ENCODE data around the gene EYS. TPM values are rescaled to one million over a fixed set of nuclear protein-coding genes. Genes with fewer than 3 reads are reported as not detected.

The EYS gene
- total RNA-seq, 2 experiments from 2014 or later = not detected

- intact Hi-C loops (cut with DNase I, micrococcal nuclease) = no loop called here
- no peaks in the 10 kb centered on the region for H3K36me3 Mint-ChIP-seq (ENCODE audit: low read depth)
- no peaks in the 10 kb centered on the region for H3K27me3 Mint-ChIP-seq
- ATAC-seq (ENCODE audit: poor library complexity) = no peak
- no peak overlapping the region for H3K27ac Mint-ChIP-seq
- ChIA-PET POLR2A (no interaction called here), CTCF (no interaction called here)
- H3K27me3 ChIP-seq (ENCODE audit: control insufficient read depth in 1 of 2, insufficient read depth in 2 of 2, low read length in 2 of 2) = no peaks in the 10 kb centered on the region
- H3K9me3 ChIP-seq (ENCODE audit: control insufficient read depth in 1 of 2, insufficient read depth in 1 of 2, low read length in 2 of 2) = no peaks in the 10 kb centered on the region
- TF ChIP-seq, protein P1, sequence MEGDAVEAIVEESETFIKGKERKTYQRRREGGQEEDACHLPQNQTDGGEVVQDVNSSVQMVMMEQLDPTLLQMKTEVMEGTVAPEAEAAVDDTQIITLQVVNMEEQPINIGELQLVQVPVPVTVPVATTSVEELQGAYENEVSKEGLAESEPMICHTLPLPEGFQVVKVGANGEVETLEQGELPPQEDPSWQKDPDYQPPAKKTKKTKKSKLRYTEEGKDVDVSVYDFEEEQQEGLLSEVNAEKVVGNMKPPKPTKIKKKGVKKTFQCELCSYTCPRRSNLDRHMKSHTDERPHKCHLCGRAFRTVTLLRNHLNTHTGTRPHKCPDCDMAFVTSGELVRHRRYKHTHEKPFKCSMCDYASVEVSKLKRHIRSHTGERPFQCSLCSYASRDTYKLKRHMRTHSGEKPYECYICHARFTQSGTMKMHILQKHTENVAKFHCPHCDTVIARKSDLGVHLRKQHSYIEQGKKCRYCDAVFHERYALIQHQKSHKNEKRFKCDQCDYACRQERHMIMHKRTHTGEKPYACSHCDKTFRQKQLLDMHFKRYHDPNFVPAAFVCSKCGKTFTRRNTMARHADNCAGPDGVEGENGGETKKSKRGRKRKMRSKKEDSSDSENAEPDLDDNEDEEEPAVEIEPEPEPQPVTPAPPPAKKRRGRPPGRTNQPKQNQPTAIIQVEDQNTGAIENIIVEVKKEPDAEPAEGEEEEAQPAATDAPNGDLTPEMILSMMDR (IDR thresholded peaks at IDR 0.05) = no peak
- no peak overlapping the region for H3K4me3 ChIP-seq (ENCODE audit: low read length)
- DNase-seq = no peak
- no peaks in the 10 kb centered on the region for H3K4me1 ChIP-seq (ENCODE audit: insufficient read depth, low read length)
- H3K9me3 Mint-ChIP-seq = peaks cover 11% of the 10 kb centered on the region
- no peak overlapping the region for H3K4me3 Mint-ChIP-seq
- no peak overlapping the region for H3K27ac ChIP-seq (ENCODE audit: low read depth in 1 of 2, low read length in 2 of 2)
- H3K36me3 ChIP-seq (ENCODE audit: insufficient read depth, low read length) = no peaks in the 10 kb centered on the region
- H3K4me1 Mint-ChIP-seq (ENCODE audit: low read depth) = no peaks in the 10 kb centered on the region
Observed at GRCh38 chr6:64872633-64873032, 834.4 kb downstream of the EYS start.

- Mint-ChIP-seq H3K27ac (no peak overlapping the region), H3K4me3 (no peak overlapping the region), H3K9me3 (peaks cover 11% of the 10 kb centered on the region), H3K27me3 (no peaks in the 10 kb centered on the region), H3K4me1 (ENCODE audit: low read depth) (no peaks in the 10 kb centered on the region), H3K36me3 (ENCODE audit: low read depth) (no peaks in the 10 kb centered on the region)
- ATAC-seq (ENCODE audit: poor library complexity) = no peak
- Histone ChIP-seq H3K27ac (ENCODE audit: low read depth in 1 of 2, low read length in 2 of 2) (no peak overlapping the region), H3K36me3 (ENCODE audit: insufficient read depth, low read length) (no peaks in the 10 kb centered on the region), H3K4me3 (ENCODE audit: low read length) (no peak overlapping the region), H3K9me3 (ENCODE audit: control insufficient read depth in 1 of 2, insufficient read depth in 1 of 2, low read length in 2 of 2) (peaks cover 0 to 20% of the 10 kb centered on the region in 2 experiments), H3K27me3 (ENCODE audit: control insufficient read depth in 1 of 2, insufficient read depth in 2 of 2, low read length in 2 of 2) (no peaks in the 10 kb centered on the region), H3K4me1 (ENCODE audit: insufficient read depth, low read length) (no peaks in the 10 kb centered on the region)
- no peak for DNase-seq
- intact Hi-C loops (cut with DNase I, micrococcal nuclease) = no loop called here
- POLR2A ChIA-PET = no interaction called here
- CTCF ChIA-PET = no interaction called here
- TF ChIP-seq, protein P1 (IDR thresholded peaks at IDR 0.05) = no peak
Observed at GRCh38 chr6:64861039-64861651, 845.9 kb downstream of the EYS start.

GRCh38 chr6:64860203-64860602 lies 846.8 kb downstream of the EYS start:
- Histone ChIP-seq H3K27ac (ENCODE audit: low read depth in 1 of 2, low read length in 2 of 2) (no peak overlapping the region), H3K4me3 (ENCODE audit: low read length) (no peak overlapping the region), H3K27me3 (ENCODE audit: control insufficient read depth in 1 of 2, insufficient read depth in 2 of 2, low read length in 2 of 2) (no peaks in the 10 kb centered on the region), H3K9me3 (ENCODE audit: control insufficient read depth in 1 of 2, insufficient read depth in 1 of 2, low read length in 2 of 2) (peaks cover 0 to 20% of the 10 kb centered on the region in 2 experiments), H3K36me3 (ENCODE audit: insufficient read depth, low read length) (no peaks in the 10 kb centered on the region), H3K4me1 (ENCODE audit: insufficient read depth, low read length) (no peaks in the 10 kb centered on the region)
- intact Hi-C loops (cut with DNase I, micrococcal nuclease) = no loop called here
- Mint-ChIP-seq H3K27ac (no peak overlapping the region), H3K36me3 (ENCODE audit: low read depth) (no peaks in the 10 kb centered on the region), H3K4me1 (ENCODE audit: low read depth) (no peaks in the 10 kb centered on the region), H3K9me3 (peaks cover 11% of the 10 kb centered on the region), H3K27me3 (no peaks in the 10 kb centered on the region), H3K4me3 (no peak overlapping the region)
- POLR2A ChIA-PET = no interaction called here
- CTCF ChIA-PET = no interaction called here
- TF ChIP-seq, protein P1 (IDR thresholded peaks at IDR 0.05) = no peak
- no peak for ATAC-seq (ENCODE audit: poor library complexity)
- DNase-seq = no peak
